Naive thymus-derived CD4-positive, alpha-beta T cell (primary cell): ENCODE data around the gene TMEM100. TPM values are rescaled to one million over a fixed set of nuclear protein-coding genes. Genes with fewer than 3 reads are reported as not detected.

Experiments
- ATAC-seq: fragments of 150-1000 bp; cut with Tn5 transposase; 2 replicates; pipeline ENCODE4 v1.10.0; 2021; ENCODE audit warnings: mild to moderate bottlenecking, moderate library complexity
- CTCF ChIA-PET: fragments of 350-600 bp; sonication (Branson Sonifier 250); formaldehyde crosslinking; loops from one replicate; lab custom pipeline; 2021; ENCODE audit warnings: antibody characterized with exemption; lab: Charles Lee
- POLR2A ChIA-PET: fragments of 350-600 bp; sonication (Branson Sonifier 250); formaldehyde crosslinking; loops from one replicate; lab custom pipeline; 2021; ENCODE audit warnings: antibody characterized with exemption, inconsistent platforms; lab: Charles Lee
- DNase-seq, 9 donors: peaks; one replicate each; pipeline versions ENCODE4 v3.0.0 to v3.0.0-alpha.2; 2020 to 2022; ENCODE audit warnings: mixed read lengths in 1 of 9
- H3K27ac ChIP-seq: one replicate; pipeline ENCODE4 v1.7.0; 2013; ENCODE audit warnings: mild to moderate bottlenecking, low read depth, low read length, moderate library complexity
- H3K27me3 ChIP-seq, 2 donors: one replicate each; pipeline ENCODE4 v1.7.0; 2013; ENCODE audit warnings: low read length in 2 of 2, mild to moderate bottlenecking in 2 of 2, moderate library complexity in 2 of 2; ENCODE audit not compliant: control insufficient read depth in 2 of 2, insufficient read depth in 2 of 2
- H3K36me3 ChIP-seq, 3 experiments: 1 replicate in 2 of 3; 2 replicates in 1 of 3; pipeline ENCODE4 v1.7.0; 2013; ENCODE audit warnings: low read length in 3 of 3, mild to moderate bottlenecking in 3 of 3, moderate library complexity in 1 of 3; ENCODE audit not compliant: insufficient read depth in 3 of 3, control insufficient read depth in 2 of 3
- H3K4me1 ChIP-seq, 2 donors: one replicate each; pipeline ENCODE4 v1.7.0; 2013; ENCODE audit warnings: low read length in 2 of 2, mild to moderate bottlenecking in 2 of 2, moderate library complexity in 1 of 2; ENCODE audit not compliant: control insufficient read depth in 2 of 2, insufficient read depth in 2 of 2
- H3K4me3 ChIP-seq: 2 replicates; pipeline ENCODE4 v1.7.0; 2013; ENCODE audit warnings: mild to moderate bottlenecking, low read length
- H3K9me3 ChIP-seq, 3 experiments: 1 replicate in 2 of 3; 2 replicates in 1 of 3; pipeline ENCODE4 v1.7.0; 2013; ENCODE audit warnings: low read length in 3 of 3; ENCODE audit not compliant: control insufficient read depth in 2 of 3
- H3K27ac Mint-ChIP-seq, 9 donors: one replicate each; pipeline ENCODE4 v1.8.0; 2020 to 2022; ENCODE audit warnings: mixed read lengths in 9 of 9, mild to moderate bottlenecking in 8 of 9, moderate library complexity in 5 of 9, inconsistent platforms in 2 of 9
- H3K27me3 Mint-ChIP-seq, 5 donors: one replicate each; pipeline ENCODE4 v1.8.0; 2021 to 2022; ENCODE audit warnings: mixed read lengths in 5 of 5, mild to moderate bottlenecking in 1 of 5
- H3K36me3 Mint-ChIP-seq, 5 donors: one replicate each; pipeline ENCODE4 v1.8.0; 2020 to 2022; ENCODE audit warnings: mixed read lengths in 5 of 5, mild to moderate bottlenecking in 3 of 5, inconsistent platforms in 1 of 5
- H3K4me1 Mint-ChIP-seq, 7 donors: one replicate each; pipeline ENCODE4 v1.8.0; 2020 to 2022; ENCODE audit warnings: mixed read lengths in 7 of 7, mild to moderate bottlenecking in 3 of 7, inconsistent platforms in 1 of 7
- H3K4me3 Mint-ChIP-seq, 10 donors: one replicate each; pipeline ENCODE4 v1.8.0; 2020 to 2022; ENCODE audit warnings: mild to moderate bottlenecking in 10 of 10, mixed read lengths in 10 of 10, moderate library complexity in 6 of 10, inconsistent platforms in 2 of 10
- H3K9me3 Mint-ChIP-seq, 11 donors: one replicate each; pipeline ENCODE4 v1.8.0; 2020 to 2022; ENCODE audit warnings: mixed read lengths in 11 of 11, mild to moderate bottlenecking in 4 of 11, inconsistent platforms in 1 of 11, moderate library complexity in 1 of 11
- intact Hi-C, 2 donors: fragments of 100-400 bp; cut with micrococcal nuclease; formaldehyde crosslinking; loops; one replicate each; pipeline ENCODE4 v1.15.1; 2023
- polyA plus RNA-seq, 2 donors: library from polyadenylated mRNA; unstranded; fragments of 300-500 nt; fragmentation: Illumina TruSeq; gene quantifications; one replicate each; pipeline ENCODE4 v1.2.3, GENCODE V29; 2021
- total RNA-seq, 6 experiments: library from RNA in 5 of 6; stranded (reverse) in 5 of 6; gene quantifications; 1 replicate in 5 of 6; 2 replicates in 1 of 6; pipeline ENCODE4 v1.2.3 and lab custom pipeline; 2021 to 2026

TMEM100 gene
- total and polyA plus RNA-seq, 7 experiments from 2014 or later = not detected

GRCh38 chr17:55681342-55681700, 41.3 kb downstream of the TMEM100 start:
- H3K27me3 ChIP-seq = no peaks in the 10 kb centered on the region
- ATAC-seq = no peak
- H3K27ac ChIP-seq = no peak overlapping the region
- no peaks in the 10 kb centered on the region for H3K36me3 Mint-ChIP-seq
- no peak overlapping the region for H3K27ac Mint-ChIP-seq
- H3K36me3 ChIP-seq = no peaks in the 10 kb centered on the region
- peaks cover 22 to 47% (median 39%) of the 10 kb centered on the region in 5 donors for H3K27me3 Mint-ChIP-seq
- H3K9me3 ChIP-seq = no peaks in the 10 kb centered on the region
- H3K4me3 ChIP-seq = no peak overlapping the region
- intact Hi-C loops = no loop called here
- peaks cover 0 to 10% (median 0%) of the 10 kb centered on the region in 11 donors for H3K9me3 Mint-ChIP-seq
- DNase-seq = no peak
- peaks cover 0 to 2% (median 0%) of the 10 kb centered on the region in 7 donors for H3K4me1 Mint-ChIP-seq
- no peaks in the 10 kb centered on the region for H3K4me1 ChIP-seq
- ChIA-PET CTCF (interaction anchor here (1.0 kb wide), 1 partner anchor 9 kb away, joined by 5 read pairs; no protein-coding TSS in a partner anchor), POLR2A (no interaction called here)
- no peak overlapping the region for H3K4me3 Mint-ChIP-seq

- intact Hi-C loops = no loop called here
- DNase-seq = no peak
- Mint-ChIP-seq H3K4me1 (peaks cover 0 to 2% (median 0%) of the 10 kb centered on the region in 7 donors), H3K27me3 (peaks cover 22 to 52% (median 42%) of the 10 kb centered on the region in 5 donors), H3K27ac (no peak overlapping the region), H3K36me3 (no peaks in the 10 kb centered on the region), H3K9me3 (peaks cover 0 to 10% (median 0%) of the 10 kb centered on the region in 11 donors), H3K4me3 (no peak overlapping the region)
- Histone ChIP-seq H3K27me3 (no peaks in the 10 kb centered on the region), H3K4me3 (no peak overlapping the region), H3K27ac (no peak overlapping the region), H3K4me1 (no peaks in the 10 kb centered on the region), H3K36me3 (no peaks in the 10 kb centered on the region), H3K9me3 (no peaks in the 10 kb centered on the region)
- POLR2A ChIA-PET = no interaction called here
- CTCF ChIA-PET = no interaction called here
- no peak for ATAC-seq
These were observed 41.9 kb downstream of the TMEM100 start for GRCh38 chr17:55680686-55681341.

- intact Hi-C loops = no loop called here
- Histone ChIP-seq H3K4me3 (no peak overlapping the region), H3K9me3 (no peaks in the 10 kb centered on the region), H3K27me3 (no peaks in the 10 kb centered on the region), H3K27ac (no peak overlapping the region), H3K36me3 (no peaks in the 10 kb centered on the region), H3K4me1 (no peaks in the 10 kb centered on the region)
- Mint-ChIP-seq H3K9me3 (peaks cover 0 to 3% (median 0%) of the 10 kb centered on the region in 11 donors), H3K27me3 (peaks cover 18 to 47% (median 45%) of the 10 kb centered on the region in 5 donors), H3K27ac (no peak overlapping the region), H3K4me3 (no peak overlapping the region), H3K36me3 (no peaks in the 10 kb centered on the region), H3K4me1 (peaks cover 0 to 2% (median 0%) of the 10 kb centered on the region in 7 donors)
- ATAC-seq (no peak), DNase-seq (no peak)
- POLR2A ChIA-PET = no interaction called here
- CTCF ChIA-PET = no interaction called here
These were observed 45.2 kb downstream of the TMEM100 start for GRCh38 chr17:55677446-55677845.

GRCh38 chr17:55676274-55676673, 46.4 kb downstream of the TMEM100 start:
- Histone ChIP-seq H3K9me3 (no peaks in the 10 kb centered on the region), H3K4me1 (no peaks in the 10 kb centered on the region), H3K36me3 (no peaks in the 10 kb centered on the region), H3K27ac (no peak overlapping the region), H3K27me3 (no peaks in the 10 kb centered on the region), H3K4me3 (no peak overlapping the region)
- CTCF ChIA-PET = no interaction called here
- Mint-ChIP-seq H3K9me3 (peaks cover 0 to 3% (median 0%) of the 10 kb centered on the region in 11 donors), H3K36me3 (no peaks in the 10 kb centered on the region), H3K4me1 (peaks cover 0 to 2% (median 0%) of the 10 kb centered on the region in 7 donors), H3K27me3 (peaks cover 13 to 52% (median 43%) of the 10 kb centered on the region in 5 donors), H3K4me3 (no peak overlapping the region), H3K27ac (no peak overlapping the region)
- intact Hi-C loops = no loop called here
- DNase-seq (no peak), ATAC-seq (no peak)
- POLR2A ChIA-PET = no interaction called here

- Histone ChIP-seq H3K27me3 (no peaks in the 10 kb centered on the region), H3K4me1 (no peaks in the 10 kb centered on the region), H3K4me3 (no peak overlapping the region), H3K27ac (no peak overlapping the region), H3K9me3 (no peaks in the 10 kb centered on the region), H3K36me3 (no peaks in the 10 kb centered on the region)
- Mint-ChIP-seq H3K27me3 (peaks cover 9 to 58% (median 36%) of the 10 kb centered on the region in 5 donors), H3K36me3 (no peaks in the 10 kb centered on the region), H3K27ac (no peak overlapping the region), H3K9me3 (peaks cover 0 to 3% (median 0%) of the 10 kb centered on the region in 11 donors), H3K4me1 (peaks cover 0 to 5% (median 0%) of the 10 kb centered on the region in 7 donors), H3K4me3 (no peak overlapping the region)
- intact Hi-C loops = no loop called here
- ATAC-seq = peak; percentile 73
- ChIA-PET CTCF (no interaction called here), POLR2A (no interaction called here)
- no peak for DNase-seq
These were observed 48.7 kb downstream of the TMEM100 start for GRCh38 chr17:55673743-55674506.

GRCh38 chr17:55672585-55673501, 49.8 kb downstream of the TMEM100 start:
- Histone ChIP-seq H3K27me3 (peaks cover 0 to 3% of the 10 kb centered on the region in 2 donors), H3K4me3 (no peak overlapping the region), H3K4me1 (no peaks in the 10 kb centered on the region), H3K36me3 (no peaks in the 10 kb centered on the region), H3K27ac (no peak overlapping the region), H3K9me3 (no peaks in the 10 kb centered on the region)
- no peak overlapping the region for H3K27ac Mint-ChIP-seq
- H3K9me3 Mint-ChIP-seq = peaks cover 0 to 3% (median 0%) of the 10 kb centered on the region in 11 donors
- ChIA-PET CTCF (no interaction called here), POLR2A (no interaction called here)
- DNase-seq = no peak
- H3K4me1 Mint-ChIP-seq = peaks cover 0 to 4% (median 0%) of the 10 kb centered on the region in 7 donors
- intact Hi-C loops = no loop called here
- peak; percentile 36 for ATAC-seq
- peaks cover under 1 to 57% (median 29%) of the 10 kb centered on the region in 5 donors for H3K27me3 Mint-ChIP-seq
- H3K4me3 Mint-ChIP-seq = no peak overlapping the region
- H3K36me3 Mint-ChIP-seq = no peaks in the 10 kb centered on the region
